Ascending aorta (tissue), 2 donors: Measurements from ENCODE around the gene LCE2B. TPM values are rescaled to one million over a fixed set of nuclear protein-coding genes. Genes with fewer than 3 reads are reported as not detected.
"Not testable (repeated sequence)": the region's sequence is repeated elsewhere in the genome, so short reads cannot be mapped to it uniquely, and the experiment has no call there.

Source experiments
- DNase-seq, 2 donors: peaks; one replicate each; pipeline ENCODE4 v3.0.0-alpha.2; 2019; ENCODE audit warnings: low spot score in 2 of 2
- H3K27ac ChIP-seq, 2 donors: fragments of 200-600 bp; sonication (generic); one replicate each; pipeline ENCODE4 v1.5.1; 2016 to 2017; ENCODE audit warnings: mild to moderate bottlenecking in 1 of 2
- H3K27me3 ChIP-seq: fragments of 200-600 bp; sonication (generic); one replicate; pipeline ENCODE4 v1.5.1; 2017
- H3K36me3 ChIP-seq, 2 donors: fragments of 200-600 bp; sonication (generic); one replicate each; pipeline ENCODE4 v1.5.1; 2016
- H3K4me1 ChIP-seq, 2 donors: fragments of 200-600 bp; sonication (generic); one replicate each; pipeline ENCODE4 v1.5.1; 2016 to 2017; ENCODE audit warnings: mild to moderate bottlenecking in 1 of 2
- H3K4me3 ChIP-seq, 2 donors: fragments of 200-600 bp; sonication (generic); one replicate each; pipeline ENCODE4 v1.5.1; 2016 to 2017; ENCODE audit warnings: mild to moderate bottlenecking in 1 of 2
- H3K9me3 ChIP-seq, 2 donors: fragments of 200-600 bp; sonication (generic); one replicate each; pipeline ENCODE4 v1.5.1; 2016
- CTCF ChIP-seq, 3 experiments: fragments of 200-600 bp in 2 of 3; fragments of 450-650 bp in 1 of 3; sonication (generic) in 2 of 3; IDR thresholded peaks; one replicate each; pipeline ENCODE4 v1.5.1; 2016 to 2019; ENCODE audit warnings: antibody characterized with exemption in 3 of 3, mild to moderate bottlenecking in 1 of 3, moderate library complexity in 1 of 3
- intact Hi-C: fragments of 100-400 bp; cut with DNase I; formaldehyde crosslinking; loops from one replicate; pipeline ENCODE4 v1.15.1; 2023
- total RNA-seq: library from RNA; depleted of rRNA; stranded (reverse); fragments of >200 nt; gene quantifications from one replicate; pipeline ENCODE4 v1.1.0, GENCODE V29; 2016

The LCE2B gene
- total RNA-seq, 1 donor from 2014 or later: not detected

GRCh38 chr1:152673016-152673415 lies 12.9 kb upstream of the LCE2B start:
- H3K4me1 ChIP-seq: no peaks in the 10 kb centered on the region
- DNase-seq: no peak
- intact Hi-C loops: no loop called here
- H3K27me3 ChIP-seq: no peaks in the 10 kb centered on the region
- no peak overlapping the region for H3K27ac ChIP-seq
- H3K4me3 ChIP-seq: no peak overlapping the region
- H3K9me3 ChIP-seq: no peaks in the 10 kb centered on the region
- no peaks in the 10 kb centered on the region for H3K36me3 ChIP-seq
- no peak for TF ChIP-seq CTCF (IDR thresholded peaks at IDR 0.05)

- H3K4me1 ChIP-seq, H3K9me3 ChIP-seq, H3K36me3 ChIP-seq, H3K4me3 ChIP-seq, intact Hi-C loops, H3K27me3 ChIP-seq, DNase-seq, H3K27ac ChIP-seq: not testable (repeated sequence)
Observed at GRCh38 chr1:152674983-152675382, 10.9 kb upstream of the LCE2B start, which contains the start of gene LCE2C. Gene LCE2C, plus strand, starts transcription at chr1:152675279. Its CDS starts 737 bp downstream, at chr1:152676016.

DNA sequence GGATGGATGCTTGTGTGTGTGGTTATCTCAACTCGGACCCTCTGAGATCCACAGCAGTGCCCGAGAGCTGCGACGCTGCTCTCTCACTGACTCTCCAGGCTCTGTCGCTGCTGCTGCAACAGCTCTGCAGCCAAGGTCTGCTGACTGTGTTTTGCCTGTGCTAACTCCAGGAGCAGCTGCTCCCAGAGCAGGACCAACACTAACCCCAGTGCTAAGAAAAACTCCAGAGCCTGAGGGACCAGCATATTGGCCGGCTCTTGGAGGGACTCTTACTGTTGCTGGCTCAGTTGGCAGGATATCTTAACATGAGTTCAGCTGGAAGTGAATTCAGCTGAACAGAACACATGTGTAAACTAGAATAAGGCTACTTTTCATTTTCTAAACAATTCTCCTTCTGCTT lies 6.5 kb upstream of the LCE2B start:
- no peak overlapping the region for H3K4me3 ChIP-seq
- no peak for TF ChIP-seq CTCF (IDR thresholded peaks at IDR 0.05)

GRCh38 chr1:152681616-152682015 lies 4.3 kb upstream of the LCE2B start:
- Histone ChIP-seq H3K9me3 (no peaks in the 10 kb centered on the region), H3K27me3 (no peaks in the 10 kb centered on the region), H3K27ac (no peak overlapping the region), H3K4me3 (no peak overlapping the region), H3K4me1 (no peaks in the 10 kb centered on the region), H3K36me3 (no peaks in the 10 kb centered on the region)
- TF ChIP-seq CTCF (IDR thresholded peaks at IDR 0.05): no peak
- no peak for DNase-seq
- intact Hi-C loops: no loop called here

More for the DNA sequence above, 6.5 kb upstream of the LCE2B start:
- H3K27me3 ChIP-seq: no peaks in the 10 kb centered on the region
- H3K36me3 ChIP-seq: no peaks in the 10 kb centered on the region
- H3K27ac ChIP-seq: no peak overlapping the region
- no peaks in the 10 kb centered on the region for H3K9me3 ChIP-seq
- DNase-seq: no peak
- no peaks in the 10 kb centered on the region for H3K4me1 ChIP-seq
- intact Hi-C loops: no loop called here

DNA sequence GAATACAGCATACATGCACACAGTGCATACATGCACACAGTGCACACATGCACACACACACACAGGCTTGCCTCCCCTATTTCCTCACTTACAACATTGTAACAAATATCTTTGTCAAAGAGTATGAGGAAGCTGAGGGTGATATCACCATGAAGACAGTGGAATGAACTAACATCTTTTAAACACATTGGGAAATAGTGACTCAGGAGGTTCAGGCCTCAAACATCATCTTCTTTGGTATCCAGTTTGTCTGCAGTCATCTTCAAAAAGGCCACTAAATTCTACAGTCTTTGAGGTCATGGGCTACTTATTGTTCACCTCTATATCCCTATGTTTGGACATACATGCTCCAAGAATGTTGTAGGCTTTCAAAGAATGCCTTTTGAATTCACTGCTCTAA lies 2.1 kb upstream of the LCE2B start:
- no peak for TF ChIP-seq CTCF (IDR thresholded peaks at IDR 0.05)
- no peaks in the 10 kb centered on the region for H3K4me1 ChIP-seq
- no peak for DNase-seq

DNA sequence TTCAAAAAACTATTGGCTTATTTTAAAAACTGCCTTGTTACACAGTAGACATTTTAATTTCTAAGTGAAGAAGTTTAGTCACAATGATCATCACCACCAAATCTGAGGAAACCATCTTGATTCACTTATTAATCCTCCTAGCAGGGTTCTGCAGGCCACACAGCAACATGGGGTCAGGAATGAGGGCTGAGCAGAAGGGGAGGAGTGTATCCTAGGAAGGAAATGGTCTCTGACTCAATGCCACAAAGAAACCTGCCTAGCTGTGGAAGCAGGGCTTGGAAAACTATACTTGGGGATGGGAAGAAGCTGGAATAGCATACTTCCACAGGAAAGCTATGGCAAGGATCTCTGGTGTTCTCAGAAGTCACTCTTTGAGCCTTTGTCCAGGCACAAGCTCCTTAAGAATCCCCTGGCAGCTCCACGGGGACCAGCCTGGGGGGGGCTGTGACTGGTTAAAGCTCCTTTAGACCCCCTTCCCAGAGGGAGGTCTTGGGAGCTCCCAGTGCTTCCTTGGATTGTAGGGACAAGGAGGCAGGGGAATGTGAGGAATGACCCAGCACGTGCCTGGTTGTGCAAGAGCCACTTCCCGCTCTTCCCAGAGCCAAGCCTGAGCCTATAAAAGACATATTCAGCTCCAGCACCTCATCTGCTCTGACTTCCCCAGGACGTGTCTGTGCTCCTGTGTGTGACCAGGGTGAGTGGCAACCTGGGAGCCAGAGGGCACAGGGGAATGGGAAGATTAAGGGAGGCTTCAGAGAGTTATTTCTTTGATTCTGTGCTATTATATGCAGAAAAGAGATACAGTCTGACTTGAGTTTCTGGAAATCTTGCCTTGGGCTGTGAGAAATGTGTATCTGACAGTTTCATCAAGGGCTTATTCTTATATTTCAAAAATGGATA lies 12.0 kb downstream of the LCE2B start, which contains the start of gene LCE2A:
Gene LCE2A (plus strand): TSS at position 645 of the 900 bp plus-strand sequence. CDS start 557 bp downstream, outside the sequence.
- Histone ChIP-seq H3K27me3 (no peaks in the 10 kb centered on the region), H3K4me3 (no peak within 1 kb of the TSS), H3K9me3 (no peaks in the 10 kb centered on the region), H3K4me1 (no peaks in the 10 kb centered on the region), H3K27ac (no peak within 1 kb of the TSS), H3K36me3 (no peaks in the 10 kb centered on the region)
- no peak for DNase-seq
- intact Hi-C loops: no loop called here
- TF ChIP-seq CTCF (IDR thresholded peaks at IDR 0.05): no peak

More for the DNA sequence above, 2.1 kb upstream of the LCE2B start:
- no peaks in the 10 kb centered on the region for H3K36me3 ChIP-seq
- intact Hi-C loops: no loop called here
- H3K27me3 ChIP-seq: no peaks in the 10 kb centered on the region
- no peak overlapping the region for H3K4me3 ChIP-seq
- no peak overlapping the region for H3K27ac ChIP-seq
- H3K9me3 ChIP-seq: no peaks in the 10 kb centered on the region
